Measurements from ENCODE around the gene CYB561D2. TPM values are rescaled to one million over a fixed set of nuclear protein-coding genes. Genes with fewer than 3 reads are reported as not detected.

Gene CYB561D2
- total and polyA plus RNA-seq, 11 donors: 4.9 to 18.6 (median 7.8) TPM

GRCh38 chr3:50331364-50331907, 19.2 kb upstream of the CYB561D2 start:
- Histone ChIP-seq H3K27ac (peak overlapping the region in 3 of 12 donors; percentile 98 to 100 (median 99)), H3K4me3 (no peak overlapping the region), H3K27me3 (no peaks in the 10 kb centered on the region), H3K9me3 (no peaks in the 10 kb centered on the region), H3K4me1 (peaks cover 13 to 67% (median 55%) of the 10 kb centered on the region in 12 donors), H3K36me3 (peaks cover 0 to 65% (median 34%) of the 10 kb centered on the region in 9 donors)
- ATAC-seq (no peak), DNase-seq (peak in 1 of 5 donors; percentile 20)
- TF ChIP-seq, protein P1, sequence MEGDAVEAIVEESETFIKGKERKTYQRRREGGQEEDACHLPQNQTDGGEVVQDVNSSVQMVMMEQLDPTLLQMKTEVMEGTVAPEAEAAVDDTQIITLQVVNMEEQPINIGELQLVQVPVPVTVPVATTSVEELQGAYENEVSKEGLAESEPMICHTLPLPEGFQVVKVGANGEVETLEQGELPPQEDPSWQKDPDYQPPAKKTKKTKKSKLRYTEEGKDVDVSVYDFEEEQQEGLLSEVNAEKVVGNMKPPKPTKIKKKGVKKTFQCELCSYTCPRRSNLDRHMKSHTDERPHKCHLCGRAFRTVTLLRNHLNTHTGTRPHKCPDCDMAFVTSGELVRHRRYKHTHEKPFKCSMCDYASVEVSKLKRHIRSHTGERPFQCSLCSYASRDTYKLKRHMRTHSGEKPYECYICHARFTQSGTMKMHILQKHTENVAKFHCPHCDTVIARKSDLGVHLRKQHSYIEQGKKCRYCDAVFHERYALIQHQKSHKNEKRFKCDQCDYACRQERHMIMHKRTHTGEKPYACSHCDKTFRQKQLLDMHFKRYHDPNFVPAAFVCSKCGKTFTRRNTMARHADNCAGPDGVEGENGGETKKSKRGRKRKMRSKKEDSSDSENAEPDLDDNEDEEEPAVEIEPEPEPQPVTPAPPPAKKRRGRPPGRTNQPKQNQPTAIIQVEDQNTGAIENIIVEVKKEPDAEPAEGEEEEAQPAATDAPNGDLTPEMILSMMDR (IDR thresholded peaks at IDR 0.05): no peak
- no peak for TF ChIP-seq POLR2A (IDR thresholded peaks at IDR 0.05)
- intact Hi-C loops (cut with DNase I): no loop called here
- 93 to 95% (median 94%) methylated on average over 9 to 19 of the region's 19 CpGs for WGBS, 4 donors

GRCh38 chr3:50333744-50334328, 16.8 kb upstream of the CYB561D2 start:
- peaks cover 8 to 61% (median 52%) of the 10 kb centered on the region in 12 donors for H3K4me1 ChIP-seq
- WGBS, 4 donors: 37 to 49% (median 43%) methylated on average over 12 of the region's 12 CpGs
- peak overlapping the region; percentile 92 to 100 (median 98) for H3K27ac ChIP-seq
- intact Hi-C loops (cut with DNase I): no loop called here
- peak; percentile 66 to 87 (median 86) for DNase-seq
- TF ChIP-seq, protein P1 (IDR thresholded peaks at IDR 0.05): no peak
- peak in 1 of 2 donors; percentile 58 for TF ChIP-seq POLR2A (IDR thresholded peaks at IDR 0.05)
- peak; percentile 45 to 70 (median 46) for ATAC-seq
- peaks cover 0 to 59% (median 34%) of the 10 kb centered on the region in 9 donors for H3K36me3 ChIP-seq
- H3K4me3 ChIP-seq: peak overlapping the region in 11 of 12 donors; percentile 5 to 97 (median 92)
- H3K9me3 ChIP-seq: no peaks in the 10 kb centered on the region
- H3K27me3 ChIP-seq: no peaks in the 10 kb centered on the region

- Histone ChIP-seq H3K4me3 (peak overlapping the region in 11 of 12 donors; percentile 5 to 97 (median 92)), H3K27ac (peak overlapping the region; percentile 92 to 100 (median 98)), H3K4me1 (peaks cover 8 to 66% (median 56%) of the 10 kb centered on the region in 12 donors), H3K36me3 (peaks cover 0 to 53% (median 29%) of the 10 kb centered on the region in 9 donors), H3K27me3 (no peaks in the 10 kb centered on the region), H3K9me3 (no peaks in the 10 kb centered on the region)
- intact Hi-C loops (cut with DNase I): no loop called here
- TF ChIP-seq, protein P1 (IDR thresholded peaks at IDR 0.05): no peak
- no peak for TF ChIP-seq POLR2A (IDR thresholded peaks at IDR 0.05)
- ATAC-seq (peak in 1 of 4 donors; percentile 1), DNase-seq (no peak)
- 34 to 60% (median 49%) methylated on average over 5 of the region's 5 CpGs for WGBS, 4 donors
These were observed 16.2 kb upstream of the CYB561D2 start for GRCh38 chr3:50334339-50335075.
